GM12801 (cell line): ENCODE results near the gene TAL1.

Experiments
- CTCF ChIP-seq: IDR thresholded peaks from one replicate; pipeline ENCODE4 v1.5.1; 2011; ENCODE audit warnings: control low read depth; ENCODE audit not compliant: insufficient read length; ENCODE audit errors: extremely low read depth

Gene TAL1

GRCh38 chr1:47249755-47250154, 17.7 kb upstream of the TAL1 start:
- TF ChIP-seq CTCF, result no peak

- TF ChIP-seq CTCF, result no peak
Observed at GRCh38 chr1:47244339-47244862, 12.4 kb upstream of the TAL1 start.

GRCh38 chr1:47243910-47244309, 11.9 kb upstream of the TAL1 start:
- no peak for TF ChIP-seq CTCF

GRCh38 chr1:47241114-47242113, 9.4 kb upstream of the TAL1 start:
- no peak for TF ChIP-seq CTCF

GRCh38 chr1:47238935-47239592, 7.0 kb upstream of the TAL1 start:
- TF ChIP-seq CTCF, result no peak

- TF ChIP-seq CTCF, result no peak
Observed at GRCh38 chr1:47235806-47236205, 3.8 kb upstream of the TAL1 start.

- TF ChIP-seq CTCF, result no peak
Observed at GRCh38 chr1:47235241-47235681, 3.2 kb upstream of the TAL1 start.
